GM12865 (cell line): Measurements from ENCODE around the gene WDFY3.

Experiments
- DNase-seq: peaks from one replicate; pipeline ENCODE4 v3.0.0; 2010; ENCODE audit warnings: low read depth
- H3K4me3 ChIP-seq: 2 replicates; pipeline ENCODE4 v1.5.1; 2011; ENCODE audit warnings: mild to moderate bottlenecking, low read depth, low read length, control low read depth
- CTCF ChIP-seq: IDR thresholded peaks from 2 replicates; pipeline ENCODE4 v1.5.1; 2011; ENCODE audit warnings: low read length, control low read depth, low read depth, inconsistent platforms; ENCODE audit not compliant: insufficient read depth; ENCODE audit errors: missing control alignments

The WDFY3 gene

GRCh38 chr4:84874619-84875018 is 91.9 kb downstream of the WDFY3 start:
- no peak for DNase-seq

GRCh38 chr4:84870398-84871163 is 95.9 kb downstream of the WDFY3 start:
- DNase-seq: no peak
- TF ChIP-seq CTCF: no peak
- no peak overlapping the region for H3K4me3 ChIP-seq

More at GRCh38 chr4:84874619-84875018, 91.9 kb downstream of the WDFY3 start:
- H3K4me3 ChIP-seq: no peak overlapping the region
- TF ChIP-seq CTCF: no peak

- DNase-seq: no peak
- no peak for TF ChIP-seq CTCF
- H3K4me3 ChIP-seq: no peak overlapping the region
Measured at GRCh38 chr4:84866295-84866694, 100.2 kb downstream of the WDFY3 start.

- no peak overlapping the region for H3K4me3 ChIP-seq
- no peak for DNase-seq
- no peak for TF ChIP-seq CTCF
Measured at GRCh38 chr4:84865600-84865999, 100.9 kb downstream of the WDFY3 start.

GRCh38 chr4:84862064-84862463 is 104.4 kb downstream of the WDFY3 start:
- H3K4me3 ChIP-seq: no peak overlapping the region
- DNase-seq: no peak
- no peak for TF ChIP-seq CTCF

GRCh38 chr4:84857296-84857695 is 109.2 kb downstream of the WDFY3 start:
- TF ChIP-seq CTCF: no peak
- no peak for DNase-seq
- H3K4me3 ChIP-seq: no peak overlapping the region
